Right cardiac atrium (tissue), 5 donors: Measurements from ENCODE around the gene ANAPC16. TPM values are rescaled to one million over a fixed set of nuclear protein-coding genes. Genes with fewer than 3 reads are reported as not detected.
A peak's percentile ranks its signal among the peaks of the same experiment; 100 is the strongest.

ENCODE experiments used
- ATAC-seq, 2 donors: fragments of 200-7000 bp; cut with Tn5 transposase; one replicate each; pipeline versions ENCODE4 v1.8.0 to v1.9.1; 2020; ENCODE audit warnings: moderate library complexity in 2 of 2, mild to moderate bottlenecking in 1 of 2
- DNase-seq, 3 donors: peaks; one replicate each; pipeline ENCODE4 v3.0.0-alpha.2; 2020
- H3K27ac ChIP-seq: one replicate; pipeline ENCODE4 v1.5.1; 2013; ENCODE audit warnings: mild to moderate bottlenecking, low read length, control low read depth, moderate library complexity
- H3K27me3 ChIP-seq: one replicate; pipeline ENCODE4 v1.6.1; 2013; ENCODE audit not compliant: control insufficient read depth, insufficient read depth
- H3K4me1 ChIP-seq: one replicate; pipeline ENCODE4 v1.6.1; 2013; ENCODE audit warnings: low read length; ENCODE audit not compliant: control insufficient read depth, insufficient read depth
- H3K4me3 ChIP-seq: one replicate; pipeline ENCODE4 v1.5.1; 2013; ENCODE audit warnings: low read length, control low read depth
- H3K9me3 ChIP-seq: one replicate; pipeline ENCODE4 v1.6.1; 2013; ENCODE audit warnings: low read length; ENCODE audit not compliant: control insufficient read depth
- WGBS: extraction: QIAGEN DNeasy Blood & Tissue Kit; methylation state at CpG from one replicate; pipeline ENCODE4 v1.1.7; 2013; 5-methylcytosine and 5-hydroxymethylcytosine counted together
- intact Hi-C, 4 donors: fragments of 100-400 bp; cut with DNase I; formaldehyde crosslinking; loops; one replicate each; pipeline versions ENCODE4 v1.11.0 to v1.14.0; 2022 to 2023
- polyA plus RNA-seq: library from polyadenylated mRNA; stranded (reverse); fragments of 200-250 nt; gene quantifications from one replicate; pipeline ENCODE4 v1.2.3, GENCODE V29; 2013
- total RNA-seq, 4 donors: library from RNA; stranded (reverse); fragmentation: NEBNext Ultra II Directional; extraction: Animal tissue kit (Norgen Biotek cat#: 25700); gene quantifications; one replicate each; pipeline ENCODE4 v1.2.1, GENCODE V29; 2021
- donor health status: healthy with polysubstance abuse.
- donor health status: DM: no; HTN: yes; CAD: no.
- donor health status: DM: no; HTN: no; CAD: no.
- donor health status: DM: no; HTN: yes; CAD: no; lungs with severe emphysema.
- donor health status: DM: yes; HTN: yes; CAD: no.

Gene ANAPC16
- total and polyA plus RNA-seq, 5 donors = 190 to 287 (median 233) TPM

- no peaks in the 10 kb centered on the region for H3K27me3 ChIP-seq
Measured at GRCh38 chr10:72176701-72177100, 39.1 kb upstream of the ANAPC16 start.

DNA sequence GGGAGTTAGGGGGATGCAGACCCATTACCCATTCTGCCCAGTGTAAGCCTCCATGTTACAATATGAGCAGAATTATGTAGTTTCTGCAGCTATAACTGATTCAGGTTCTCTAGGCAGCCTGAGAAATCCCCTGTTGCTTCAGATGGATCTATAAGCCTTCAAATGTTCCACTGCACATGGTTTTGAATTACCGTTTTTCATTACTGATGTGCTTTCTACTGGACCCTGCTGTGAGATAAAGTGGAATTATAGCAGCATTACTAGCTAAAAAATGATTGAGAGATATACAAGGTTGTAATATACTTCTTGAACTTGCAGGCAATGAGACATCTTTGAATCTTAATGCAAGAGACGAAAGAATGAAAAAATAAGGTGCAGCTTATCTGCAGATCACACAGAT, 38.4 kb upstream of the ANAPC16 start:
- DNase-seq = no peak
- Histone ChIP-seq H3K4me3 (no peak overlapping the region), H3K4me1 (peaks cover 4% of the 10 kb centered on the region), H3K27me3 (no peaks in the 10 kb centered on the region), H3K9me3 (no peaks in the 10 kb centered on the region), H3K27ac (no peak overlapping the region)
- WGBS = 86% methylated on average over 2 of the region's 2 CpGs
- intact Hi-C loops = no loop called here
- ATAC-seq = no peak

More at GRCh38 chr10:72176701-72177100, 39.1 kb upstream of the ANAPC16 start:
- Histone ChIP-seq H3K4me3 (no peak overlapping the region), H3K9me3 (no peaks in the 10 kb centered on the region), H3K4me1 (peaks cover 4% of the 10 kb centered on the region), H3K27ac (no peak overlapping the region)
- 70% methylated on average over 2 of the region's 2 CpGs for WGBS
- intact Hi-C loops = no loop called here
- ATAC-seq = peak; percentile 85 to 86
- peak in 2 of 3 donors; percentile 56 to 60 for DNase-seq

DNA sequence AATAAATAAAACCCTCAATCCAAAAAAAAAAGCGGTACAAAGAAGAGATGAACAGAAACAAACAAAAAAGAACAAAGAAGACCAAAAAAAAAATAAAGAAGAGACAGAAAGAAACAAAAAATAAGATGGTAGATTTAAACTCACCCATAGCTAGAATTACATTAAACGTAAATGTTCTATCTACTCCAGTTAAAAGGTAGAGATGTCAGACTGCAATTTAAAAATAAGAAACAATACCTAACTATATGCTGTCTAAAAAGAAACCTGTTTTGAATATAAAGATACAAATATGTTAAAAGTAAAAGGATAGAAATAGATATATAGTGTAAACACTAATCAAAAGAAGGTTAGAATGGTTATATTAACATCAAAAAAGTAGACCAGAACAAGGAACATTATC, 31.7 kb upstream of the ANAPC16 start:
- no peak for DNase-seq
- Histone ChIP-seq H3K27ac (no peak overlapping the region), H3K4me1 (no peaks in the 10 kb centered on the region), H3K4me3 (no peak overlapping the region), H3K9me3 (no peaks in the 10 kb centered on the region), H3K27me3 (no peaks in the 10 kb centered on the region)
- ATAC-seq = no peak
- intact Hi-C loops = no loop called here
- WGBS = 99% methylated on average over 2 of the region's 2 CpGs

DNA sequence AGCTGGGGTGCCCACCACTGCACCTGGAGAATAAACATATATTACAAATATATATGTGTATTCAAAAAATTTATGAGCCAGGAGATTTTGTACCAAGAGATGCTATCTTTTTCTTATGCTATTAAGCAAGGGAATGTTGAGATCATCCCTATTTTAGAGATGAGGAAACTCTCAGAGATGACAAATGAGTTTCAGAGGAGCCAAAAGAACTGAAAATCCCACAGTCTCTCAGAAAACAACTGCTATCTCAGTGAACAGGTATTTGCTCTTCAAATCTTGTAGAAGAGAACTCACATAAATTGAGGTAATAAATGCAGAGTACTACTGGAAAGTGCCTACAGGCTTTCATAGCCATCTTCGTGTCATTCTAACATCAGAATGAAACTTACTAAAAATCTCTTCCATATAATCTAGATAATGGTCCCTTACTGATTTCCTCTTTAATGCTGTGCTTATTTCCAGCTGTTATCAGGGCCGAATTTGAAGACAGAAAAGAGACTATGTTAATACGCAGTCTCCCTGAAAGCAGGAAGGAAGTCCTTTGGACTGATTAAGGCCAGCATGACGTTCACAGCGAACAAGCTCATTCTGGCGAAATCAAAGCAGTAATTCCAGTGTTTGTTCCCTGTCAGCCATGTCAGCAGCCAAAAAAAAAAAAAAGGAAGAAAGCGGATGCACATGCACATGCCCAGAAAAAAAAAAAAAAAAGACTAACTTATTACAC, 29.4 kb upstream of the ANAPC16 start:
- intact Hi-C loops = no loop called here
- Histone ChIP-seq H3K9me3 (no peaks in the 10 kb centered on the region), H3K4me3 (peak overlapping the region; percentile 25), H3K4me1 (no peaks in the 10 kb centered on the region), H3K27me3 (no peaks in the 10 kb centered on the region), H3K27ac (peak overlapping the region; percentile 78)
- DNase-seq (peak in 2 of 3 donors; percentile 24 to 63), ATAC-seq (peak; percentile 96 to 98)
- WGBS = 33% methylated on average over 7 of the region's 7 CpGs

GRCh38 chr10:72186982-72187330, 28.9 kb upstream of the ANAPC16 start:
- 52% methylated on average over 3 of the region's 3 CpGs for WGBS
- ATAC-seq = peak; percentile 39 to 61
- Histone ChIP-seq H3K27ac (peak overlapping the region; percentile 78), H3K4me3 (peak overlapping the region; percentile 25), H3K4me1 (no peaks in the 10 kb centered on the region), H3K9me3 (no peaks in the 10 kb centered on the region), H3K27me3 (no peaks in the 10 kb centered on the region)
- DNase-seq = no peak
- intact Hi-C loops = no loop called here

- Histone ChIP-seq H3K4me3 (no peak overlapping the region), H3K27me3 (no peaks in the 10 kb centered on the region), H3K4me1 (no peaks in the 10 kb centered on the region), H3K27ac (no peak overlapping the region), H3K9me3 (no peaks in the 10 kb centered on the region)
- DNase-seq = no peak
- 94% methylated on average over 2 of the region's 2 CpGs for WGBS
- ATAC-seq = no peak
- intact Hi-C loops = no loop called here
Measured at GRCh38 chr10:72194949-72195348, 20.9 kb upstream of the ANAPC16 start.

GRCh38 chr10:72200883-72201282, 14.9 kb upstream of the ANAPC16 start:
- WGBS = 85% methylated on average over 3 of the region's 3 CpGs
- no peak overlapping the region for H3K27ac ChIP-seq
- no peak overlapping the region for H3K4me3 ChIP-seq
- ATAC-seq = peak in 1 of 2 donors; percentile 31
- H3K27me3 ChIP-seq = no peaks in the 10 kb centered on the region
- H3K9me3 ChIP-seq = no peaks in the 10 kb centered on the region
- H3K4me1 ChIP-seq = no peaks in the 10 kb centered on the region
- DNase-seq = no peak
- intact Hi-C loops = loop anchor here in 1 of 4 donors (10.0 kb wide), 1 partner anchor 66 kb away; no protein-coding TSS in a partner anchor

GRCh38 chr10:72201293-72201692, 14.5 kb upstream of the ANAPC16 start:
- WGBS = 77% methylated on average over 5 of the region's 5 CpGs
- Histone ChIP-seq H3K27ac (no peak overlapping the region), H3K27me3 (no peaks in the 10 kb centered on the region), H3K9me3 (no peaks in the 10 kb centered on the region), H3K4me1 (no peaks in the 10 kb centered on the region), H3K4me3 (no peak overlapping the region)
- ATAC-seq (no peak), DNase-seq (no peak)
- intact Hi-C loops = loop anchor here in 1 of 4 donors (10.0 kb wide), 1 partner anchor 66 kb away; no protein-coding TSS in a partner anchor

DNA sequence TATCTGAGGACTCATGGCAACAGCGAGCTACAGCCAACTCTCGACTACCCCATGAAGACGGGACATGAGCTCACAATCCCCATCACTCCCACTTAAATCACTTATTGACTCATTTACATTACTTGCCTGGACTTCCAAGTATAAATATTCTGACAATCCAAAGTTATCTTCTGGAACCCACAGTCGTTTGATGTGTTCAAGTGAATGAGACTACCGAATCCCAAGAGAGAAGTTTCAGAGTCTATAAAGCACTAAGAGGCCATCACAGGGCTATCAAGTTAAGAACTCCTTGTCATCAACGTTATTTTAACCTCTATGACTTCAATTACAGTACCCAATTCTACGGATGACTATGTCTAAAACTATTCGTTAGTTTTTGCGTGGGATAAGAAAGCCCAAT, 11.5 kb upstream of the ANAPC16 start:
- 74% methylated on average over 9 of the region's 9 CpGs for WGBS
- Histone ChIP-seq H3K27me3 (no peaks in the 10 kb centered on the region), H3K9me3 (no peaks in the 10 kb centered on the region), H3K27ac (no peak overlapping the region), H3K4me3 (no peak overlapping the region), H3K4me1 (no peaks in the 10 kb centered on the region)
- no peak for DNase-seq
- intact Hi-C loops = loop anchor here in 1 of 4 donors (10.0 kb wide), 1 partner anchor 69 kb away; no protein-coding TSS in a partner anchor
- no peak for ATAC-seq

GRCh38 chr10:72204724-72205123, 11.1 kb upstream of the ANAPC16 start:
- H3K4me3 ChIP-seq = no peak overlapping the region
- no peak for DNase-seq
- no peaks in the 10 kb centered on the region for H3K4me1 ChIP-seq
- H3K9me3 ChIP-seq = no peaks in the 10 kb centered on the region
- H3K27ac ChIP-seq = no peak overlapping the region
- WGBS = 95% methylated on average over 1 of the region's 1 CpG
- no peak for ATAC-seq
- H3K27me3 ChIP-seq = no peaks in the 10 kb centered on the region
- intact Hi-C loops = loop anchor here in 1 of 4 donors (10.0 kb wide), 1 partner anchor 70 kb away; no protein-coding TSS in a partner anchor

DNA sequence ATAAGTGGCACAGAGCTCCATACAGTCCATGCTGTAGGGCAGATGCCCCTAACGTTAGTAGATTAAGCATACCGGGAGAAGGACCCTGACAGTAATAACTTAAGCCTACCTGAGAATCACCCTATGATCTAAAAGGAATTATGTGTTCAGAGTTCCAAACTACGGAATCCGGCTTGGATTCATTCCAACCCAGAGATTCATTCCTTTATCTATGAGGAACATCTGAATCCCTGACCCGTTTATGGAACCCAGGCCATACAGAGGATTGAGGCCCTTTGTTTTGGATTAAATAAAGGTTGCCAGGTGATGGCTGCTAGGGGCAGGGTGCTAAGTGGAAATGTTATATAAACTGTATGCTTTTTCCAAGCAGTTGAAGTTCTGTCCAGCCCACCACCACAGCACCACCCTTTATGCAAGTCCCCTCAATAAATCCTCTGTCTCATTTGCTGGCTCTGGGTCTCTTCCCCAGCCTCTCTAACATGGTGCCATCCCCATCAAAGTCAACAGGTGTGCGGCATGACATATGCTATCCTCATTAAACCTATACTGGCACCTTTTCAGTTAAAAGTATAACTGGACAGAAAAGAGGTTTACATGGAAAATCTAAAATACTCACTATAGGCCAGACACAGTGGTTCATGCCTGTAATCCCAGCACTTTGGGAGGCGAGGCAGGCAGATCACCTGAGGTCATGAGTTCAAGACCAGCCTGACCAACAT, 9.1 kb upstream of the ANAPC16 start:
- no peaks in the 10 kb centered on the region for H3K27me3 ChIP-seq
- DNase-seq (no peak), ATAC-seq (no peak)
- H3K4me1 ChIP-seq = no peaks in the 10 kb centered on the region
- 85% methylated on average over 7 of the region's 7 CpGs for WGBS
- no peak overlapping the region for H3K27ac ChIP-seq
- no peak overlapping the region for H3K4me3 ChIP-seq
- no peaks in the 10 kb centered on the region for H3K9me3 ChIP-seq
- intact Hi-C loops = loop anchor here in 1 of 4 donors (10.0 kb wide), 1 partner anchor 72 kb away; no protein-coding TSS in a partner anchor
